Thoracic aorta (tissue), 2 donors: ENCODE measurements around the gene CAMK2N2. TPM values are rescaled to one million over a fixed set of nuclear protein-coding genes. Genes with fewer than 3 reads are reported as not detected.

Experiments
- ATAC-seq: fragments of 150-250 bp; one replicate; pipeline ENCODE4 v1.8.0; 2017; ENCODE audit warnings: low read depth; ENCODE audit not compliant: insufficient number of reproducible peaks, low FRiP score
- DNase-seq: peaks from one replicate; pipeline ENCODE4 v3.0.0-alpha.2; 2020; ENCODE audit warnings: low spot score
- H3K27ac ChIP-seq, 2 donors: fragments of 200-600 bp; sonication (generic); 1 replicate in 1 of 2; 2 replicates in 1 of 2; pipeline ENCODE4 v1.5.1; 2016; ENCODE audit warnings: mild to moderate bottlenecking in 2 of 2, moderate library complexity in 2 of 2
- H3K27me3 ChIP-seq: fragments of 200-600 bp; sonication (generic); replicated peaks from 2 replicates; pipeline ENCODE4 v1.6.0; 2016; ENCODE audit warnings: mild to moderate bottlenecking; ENCODE audit not compliant: insufficient read depth
- H3K36me3 ChIP-seq: fragments of 200-600 bp; sonication (generic); one replicate; pipeline ENCODE4 v1.5.1; 2016
- H3K4me1 ChIP-seq, 2 donors: fragments of 200-600 bp; sonication (generic); 1 replicate in 1 of 2; 2 replicates in 1 of 2; pipeline versions ENCODE4 v1.5.1 to v1.6.0; 2016; ENCODE audit warnings: low read depth in 2 of 2, mild to moderate bottlenecking in 1 of 2; ENCODE audit not compliant: control insufficient read depth in 1 of 2
- H3K4me3 ChIP-seq: fragments of 200-600 bp; sonication (generic); 2 replicates; pipeline ENCODE4 v1.5.1; 2016; ENCODE audit warnings: mild to moderate bottlenecking
- H3K9me3 ChIP-seq: fragments of 200-600 bp; sonication (generic); 2 replicates; pipeline ENCODE4 v1.5.1; 2016
- total RNA-seq, 2 donors: library from RNA; depleted of rRNA; stranded (reverse); fragments of >200 nt; gene quantifications; one replicate each; pipeline versions ENCODE4 v1.1.0 to v1.2.3, GENCODE V29; 2016
- TF ChIP-seq, protein P1 (sequence below): fragments of 200-600 bp; sonication (generic); IDR thresholded peaks from one replicate; pipeline ENCODE4 v1.5.1; 2019; ENCODE audit warnings: antibody characterized with exemption

The CAMK2N2 gene
- total RNA-seq, 2 donors from 2014 or later: not detected

DNA sequence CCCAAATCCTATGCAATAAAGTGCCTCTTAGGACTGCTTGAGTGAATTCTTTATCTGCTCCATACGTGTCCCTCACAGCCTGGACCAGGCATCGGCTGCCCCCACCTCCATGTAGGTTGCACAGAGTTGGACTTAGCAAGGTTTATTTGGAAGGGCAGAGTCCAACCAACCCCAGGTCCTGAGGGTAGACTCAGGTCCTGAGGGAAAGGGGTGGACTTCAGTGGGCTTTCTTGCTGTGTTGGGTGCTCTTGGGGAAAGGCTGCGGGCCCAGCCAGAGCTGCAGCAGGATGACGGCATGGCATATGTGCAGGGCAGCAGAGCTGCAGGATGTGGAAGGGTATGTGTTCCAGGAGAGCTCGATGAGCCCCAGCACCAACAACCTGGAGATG lies 19.1 kb downstream of the CAMK2N2 start:
- peaks cover 33% of the 10 kb centered on the region for H3K36me3 ChIP-seq
- ATAC-seq: no peak
- no peaks in the 10 kb centered on the region for H3K9me3 ChIP-seq
- H3K4me1 ChIP-seq: no peaks in the 10 kb centered on the region
- TF ChIP-seq, protein P1, sequence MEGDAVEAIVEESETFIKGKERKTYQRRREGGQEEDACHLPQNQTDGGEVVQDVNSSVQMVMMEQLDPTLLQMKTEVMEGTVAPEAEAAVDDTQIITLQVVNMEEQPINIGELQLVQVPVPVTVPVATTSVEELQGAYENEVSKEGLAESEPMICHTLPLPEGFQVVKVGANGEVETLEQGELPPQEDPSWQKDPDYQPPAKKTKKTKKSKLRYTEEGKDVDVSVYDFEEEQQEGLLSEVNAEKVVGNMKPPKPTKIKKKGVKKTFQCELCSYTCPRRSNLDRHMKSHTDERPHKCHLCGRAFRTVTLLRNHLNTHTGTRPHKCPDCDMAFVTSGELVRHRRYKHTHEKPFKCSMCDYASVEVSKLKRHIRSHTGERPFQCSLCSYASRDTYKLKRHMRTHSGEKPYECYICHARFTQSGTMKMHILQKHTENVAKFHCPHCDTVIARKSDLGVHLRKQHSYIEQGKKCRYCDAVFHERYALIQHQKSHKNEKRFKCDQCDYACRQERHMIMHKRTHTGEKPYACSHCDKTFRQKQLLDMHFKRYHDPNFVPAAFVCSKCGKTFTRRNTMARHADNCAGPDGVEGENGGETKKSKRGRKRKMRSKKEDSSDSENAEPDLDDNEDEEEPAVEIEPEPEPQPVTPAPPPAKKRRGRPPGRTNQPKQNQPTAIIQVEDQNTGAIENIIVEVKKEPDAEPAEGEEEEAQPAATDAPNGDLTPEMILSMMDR: no peak
- no peak for DNase-seq
- no peaks in the 10 kb centered on the region for H3K27me3 ChIP-seq
- no peak overlapping the region for H3K4me3 ChIP-seq
- no peak overlapping the region for H3K27ac ChIP-seq

DNA sequence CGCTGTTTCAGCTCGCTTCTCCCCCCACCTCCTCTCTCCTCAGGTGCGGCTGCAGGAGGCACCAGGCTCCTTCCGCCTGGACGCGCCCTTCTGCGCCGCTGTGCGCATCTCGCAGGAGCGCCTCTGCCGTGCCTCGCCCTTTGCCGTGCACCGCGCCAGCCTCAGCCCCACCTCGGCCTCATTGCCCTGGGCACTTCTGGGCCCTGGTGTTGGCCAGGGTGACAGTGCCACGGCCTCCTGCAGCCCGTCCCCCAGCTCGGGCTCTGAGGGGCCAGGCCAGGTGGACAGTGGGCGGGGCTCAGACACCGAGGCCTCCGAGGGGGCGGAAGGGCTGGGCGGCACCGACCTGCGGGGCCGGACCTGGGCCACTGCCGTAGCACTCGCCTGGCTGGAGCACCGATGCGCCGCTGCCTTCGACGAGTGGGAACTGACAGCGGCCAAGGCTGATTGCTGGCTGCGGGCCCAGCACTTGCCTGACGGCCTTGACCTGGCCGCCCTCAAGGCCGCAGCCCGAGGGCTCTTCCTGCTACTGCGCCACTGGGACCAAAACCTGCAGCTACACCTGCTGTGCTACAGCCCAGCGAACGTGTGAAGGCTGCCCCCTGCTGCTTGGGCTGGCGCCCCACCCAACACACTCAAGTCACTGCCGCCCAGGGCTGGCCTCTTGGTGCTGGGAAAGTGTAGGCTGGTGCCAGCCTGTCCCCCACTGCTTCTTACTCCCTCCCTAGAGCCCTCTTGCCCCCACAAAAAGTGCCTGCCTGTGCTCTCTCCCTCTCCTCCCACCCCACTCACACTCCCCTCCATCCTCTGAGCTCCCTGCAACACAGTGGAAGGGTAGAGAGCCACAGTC lies 19.7 kb downstream of the CAMK2N2 start:
- DNase-seq (no peak), ATAC-seq (no peak)
- no peaks in the 10 kb centered on the region for H3K9me3 ChIP-seq
- no peaks in the 10 kb centered on the region for H3K4me1 ChIP-seq
- no peak overlapping the region for H3K4me3 ChIP-seq
- peaks cover 33% of the 10 kb centered on the region for H3K36me3 ChIP-seq
- TF ChIP-seq, protein P1: no peak
- H3K27me3 ChIP-seq: no peaks in the 10 kb centered on the region
- no peak overlapping the region for H3K27ac ChIP-seq

DNA sequence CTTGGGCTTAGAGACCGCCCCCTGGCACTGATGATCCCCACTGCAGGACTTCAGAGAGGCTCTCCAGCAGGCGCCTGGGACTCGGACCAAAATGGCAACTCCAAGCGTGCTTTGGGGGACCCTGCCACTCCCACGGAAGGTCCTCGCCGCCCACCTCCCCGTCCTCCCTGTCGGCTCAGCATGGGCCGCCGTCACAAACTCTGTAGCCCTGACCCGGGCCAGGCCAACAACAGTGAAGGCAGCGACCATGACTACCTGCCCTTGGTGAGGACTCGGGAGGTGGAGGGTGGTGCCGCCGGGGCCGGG lies 20.3 kb downstream of the CAMK2N2 start:
- DNase-seq: no peak
- no peaks in the 10 kb centered on the region for H3K27me3 ChIP-seq
- no peaks in the 10 kb centered on the region for H3K4me1 ChIP-seq
- no peak overlapping the region for H3K27ac ChIP-seq
- no peak for ATAC-seq
- peaks cover 33% of the 10 kb centered on the region for H3K36me3 ChIP-seq
- H3K9me3 ChIP-seq: no peaks in the 10 kb centered on the region
- TF ChIP-seq, protein P1: no peak
- H3K4me3 ChIP-seq: no peak overlapping the region

DNA sequence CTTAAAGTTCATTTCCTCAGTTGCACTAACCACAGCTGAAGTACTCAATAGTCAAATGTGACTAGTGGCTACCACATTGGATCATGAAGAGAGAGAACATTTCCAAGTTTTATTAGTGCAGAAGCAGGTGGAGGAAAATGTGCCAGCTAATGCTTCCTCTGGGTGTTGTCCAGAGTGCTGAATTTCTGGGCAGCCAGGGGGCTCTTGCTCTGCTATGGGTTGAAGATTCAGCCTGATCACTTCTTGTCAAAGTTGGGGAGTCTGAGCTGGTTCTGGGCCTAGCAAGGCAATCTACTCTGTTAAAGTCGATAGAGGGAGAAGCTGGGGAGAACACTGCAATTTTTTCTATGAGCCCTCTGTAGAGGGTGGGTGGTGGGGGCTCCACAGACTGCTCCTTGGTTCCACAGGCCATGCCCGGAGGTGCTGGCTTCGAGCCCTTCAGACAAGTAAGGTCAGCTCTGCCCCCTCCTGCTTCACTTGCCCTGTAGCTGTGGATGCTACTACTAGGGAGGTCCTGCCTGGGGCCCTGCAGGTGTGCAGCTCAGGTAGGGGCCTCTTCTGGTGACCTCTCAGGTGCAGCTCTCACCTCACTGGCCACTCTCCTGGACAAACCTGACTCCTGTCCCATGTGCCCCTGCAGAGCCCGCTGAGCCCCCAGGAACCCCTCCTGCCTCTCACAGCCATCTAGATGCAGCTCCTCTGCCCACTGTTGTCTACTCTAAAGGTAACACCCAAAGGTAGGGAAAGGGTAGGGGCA lies 20.8 kb downstream of the CAMK2N2 start:
- Histone ChIP-seq H3K27ac (no peak overlapping the region), H3K9me3 (no peaks in the 10 kb centered on the region), H3K4me3 (no peak overlapping the region), H3K4me1 (no peaks in the 10 kb centered on the region), H3K27me3 (no peaks in the 10 kb centered on the region), H3K36me3 (peaks cover 32% of the 10 kb centered on the region)
- no peak for DNase-seq
- TF ChIP-seq, protein P1: no peak
- no peak for ATAC-seq

DNA sequence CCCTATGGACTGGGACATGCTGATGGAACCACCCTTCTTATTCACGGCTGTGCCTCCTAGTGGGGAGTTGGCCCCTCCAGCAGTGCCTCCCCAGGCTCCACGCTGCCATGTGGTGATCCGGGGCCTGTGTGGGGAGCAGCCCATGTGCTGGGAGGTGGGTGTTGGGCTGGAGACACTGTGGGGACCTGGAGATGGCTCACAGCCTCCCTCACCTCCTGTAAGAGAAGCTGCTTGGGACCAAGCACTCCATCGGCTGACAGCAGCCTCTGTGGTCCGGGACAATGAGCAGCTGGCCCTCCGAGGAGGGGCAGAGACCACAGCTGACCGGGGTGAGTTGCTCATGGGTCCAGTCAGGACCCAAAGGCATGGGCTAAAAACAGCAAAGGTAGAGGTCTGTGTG lies 21.6 kb downstream of the CAMK2N2 start:
- Histone ChIP-seq H3K27me3 (no peaks in the 10 kb centered on the region), H3K4me1 (no peaks in the 10 kb centered on the region), H3K9me3 (no peaks in the 10 kb centered on the region), H3K27ac (no peak overlapping the region), H3K36me3 (peaks cover 25% of the 10 kb centered on the region), H3K4me3 (no peak overlapping the region)
- no peak for DNase-seq
- no peak for ATAC-seq
- TF ChIP-seq, protein P1: no peak
